HL-60/S4 treated with retinoic acid at 250 ng/mL for 4 days and 3 days (cell line): ENCODE results near the gene RABEP1.

Source experiments
- in situ Hi-C: fragments of 300-500 bp; cut with MboI; formaldehyde crosslinking; loops from 2 replicates; pipeline ENCODE4 v1.7.0; 2022; ENCODE audit warnings: low sequenced_read_pairs

Gene RABEP1

GRCh38 chr17:5264893-5265292 lies 17.2 kb upstream of the RABEP1 start:
- in situ Hi-C loops = no loop called here

- in situ Hi-C loops = no loop called here
Observed at GRCh38 chr17:5269241-5269960, 12.7 kb upstream of the RABEP1 start.

DNA sequence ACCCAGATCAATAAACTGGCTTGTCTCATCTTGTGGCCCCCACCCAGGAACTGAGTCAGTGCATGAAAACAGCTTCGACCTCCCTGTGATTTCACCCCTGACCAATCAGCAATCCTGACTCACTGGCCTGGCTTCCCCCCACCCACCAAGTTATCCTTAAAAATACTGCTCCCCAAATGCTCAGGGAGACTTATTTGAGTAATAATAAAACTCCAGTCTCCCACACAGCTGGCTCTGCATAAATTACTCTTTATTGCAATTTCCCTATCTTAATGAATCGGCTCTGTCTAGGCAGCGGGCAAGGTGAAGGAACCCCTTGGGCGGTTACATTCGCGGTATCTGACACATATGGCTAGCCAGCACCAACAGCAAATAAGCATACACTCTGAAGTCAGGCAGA lies 9.8 kb upstream of the RABEP1 start:
- in situ Hi-C loops = no loop called here

DNA sequence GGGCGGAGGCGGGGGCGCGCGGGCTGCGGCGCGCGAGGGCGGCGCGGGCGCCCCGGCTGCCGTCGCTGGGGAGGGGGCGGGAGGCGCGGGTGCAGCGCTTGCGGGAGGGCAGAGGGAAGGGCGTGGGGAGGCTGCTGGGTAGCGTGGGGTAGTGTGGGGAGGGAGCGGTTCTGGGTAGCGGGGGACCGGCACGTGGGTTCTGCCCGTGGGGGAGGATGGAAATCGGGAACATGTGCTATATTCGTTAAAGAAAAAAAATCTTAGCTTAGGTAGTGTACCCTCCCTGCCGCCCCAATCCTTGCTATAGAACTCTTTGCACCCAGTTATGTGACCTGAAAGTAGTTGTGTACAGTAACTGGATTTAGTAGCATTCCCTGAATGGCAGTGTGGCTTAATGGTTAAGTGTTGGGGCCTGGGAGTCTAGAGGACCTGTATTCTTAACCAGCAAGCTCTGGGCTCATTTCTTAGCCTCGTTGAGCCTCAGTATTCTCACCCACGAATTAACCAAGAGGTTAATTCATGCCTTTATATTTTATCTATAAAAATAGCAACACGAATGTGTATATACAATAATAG lies 646 bp downstream of the RABEP1 start:
- in situ Hi-C loops = no loop called here

- in situ Hi-C loops = no loop called here
Observed at GRCh38 chr17:5283571-5284315, 1.7 kb downstream of the RABEP1 start.

DNA sequence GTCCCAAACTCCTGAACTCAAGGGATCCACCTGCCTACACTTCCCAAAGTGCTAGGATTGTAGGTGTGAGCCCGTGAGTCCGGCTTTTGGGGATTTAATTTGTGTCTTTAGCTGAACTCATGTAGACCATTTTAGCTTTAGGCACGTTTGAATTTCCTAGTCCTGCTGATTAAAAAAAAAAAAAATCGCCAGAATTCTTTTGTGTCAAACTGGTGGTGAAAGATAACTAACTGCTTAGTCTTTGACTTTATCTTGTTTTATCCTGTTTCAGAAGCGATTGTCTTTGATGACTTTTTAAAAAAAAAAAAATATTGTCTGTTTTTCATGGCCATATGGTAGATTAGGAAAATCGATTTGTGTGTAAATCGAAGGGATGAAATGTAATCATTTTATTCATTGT lies 2.6 kb downstream of the RABEP1 start:
- in situ Hi-C loops = no loop called here

- in situ Hi-C loops = no loop called here
Observed at GRCh38 chr17:5286846-5287245, 4.8 kb downstream of the RABEP1 start.

DNA sequence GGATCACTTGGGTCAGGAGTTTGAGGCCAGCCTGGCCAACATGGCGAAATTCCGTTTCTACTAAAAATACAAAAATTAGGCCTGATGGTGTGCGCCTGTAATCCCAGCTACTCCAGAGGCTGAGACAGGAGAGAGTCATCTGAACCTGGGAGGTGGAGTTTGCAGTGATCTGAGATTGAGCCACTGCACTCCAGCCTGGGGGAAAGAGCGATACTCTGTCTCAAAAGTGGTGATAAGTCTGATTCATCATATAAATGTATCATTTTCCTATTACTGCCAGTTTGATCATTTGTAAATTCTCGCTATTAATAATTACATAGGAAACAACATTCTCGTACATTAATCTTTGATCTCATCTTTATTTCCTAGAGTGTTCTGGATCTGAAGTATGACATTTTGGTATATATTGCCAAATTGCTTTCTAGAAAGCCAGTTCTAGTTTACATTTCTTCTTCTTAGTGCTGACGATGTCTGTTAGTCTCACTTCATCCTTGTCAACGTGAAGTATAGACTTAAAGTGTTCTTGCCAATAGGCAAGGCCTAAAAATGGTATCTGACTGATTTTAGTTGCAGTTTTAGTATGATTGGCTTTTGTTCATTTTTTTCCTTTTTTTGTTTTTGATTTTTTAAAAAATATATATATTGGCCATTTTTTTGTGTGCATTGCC lies 9.7 kb downstream of the RABEP1 start:
- in situ Hi-C loops = no loop called here

- in situ Hi-C loops = no loop called here
Observed at GRCh38 chr17:5297245-5297644, 15.2 kb downstream of the RABEP1 start.

DNA sequence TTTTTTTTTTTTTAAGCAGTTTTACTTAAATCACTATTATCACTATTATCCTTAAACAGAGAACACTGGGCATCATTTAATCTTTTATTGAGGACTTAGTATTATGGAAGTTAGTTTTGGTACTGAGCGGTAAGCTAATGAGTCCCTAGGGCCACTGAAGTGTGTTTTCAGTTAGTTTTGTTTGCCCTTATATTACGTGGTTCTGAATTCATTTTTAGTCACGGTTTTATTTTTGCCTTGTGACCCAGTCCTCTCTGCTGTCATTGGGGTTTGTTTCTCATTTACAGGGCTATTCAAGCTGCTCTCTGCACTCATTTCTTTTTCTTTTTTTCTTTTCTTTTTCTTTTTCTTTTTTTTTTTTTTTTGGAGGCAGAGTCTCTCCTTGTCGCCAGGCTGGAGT lies 17.3 kb downstream of the RABEP1 start:
- in situ Hi-C loops = no loop called here

- in situ Hi-C loops = no loop called here
Observed at GRCh38 chr17:5304636-5305035, 22.6 kb downstream of the RABEP1 start.

DNA sequence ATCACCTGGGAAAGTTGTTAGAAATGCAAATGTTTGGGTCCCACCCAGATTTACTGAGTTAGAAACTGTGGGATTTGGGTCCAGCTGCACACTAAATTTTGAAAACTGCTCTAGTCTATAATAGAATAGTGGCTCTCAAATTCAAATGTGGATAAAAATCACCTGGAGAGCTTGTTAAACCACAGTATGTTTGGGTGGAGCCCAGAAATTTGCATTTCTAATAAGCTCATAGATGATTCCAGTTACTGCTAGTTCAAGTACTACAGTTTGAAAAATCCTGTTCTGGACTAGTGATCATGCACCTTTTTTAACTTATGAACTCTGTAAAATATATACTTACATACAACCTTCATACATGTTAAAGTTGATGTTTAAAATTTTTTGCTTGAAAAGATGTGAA lies 27.8 kb downstream of the RABEP1 start:
- in situ Hi-C loops = no loop called here

GRCh38 chr17:5325851-5326250 lies 43.8 kb downstream of the RABEP1 start:
- in situ Hi-C loops = no loop called here

DNA sequence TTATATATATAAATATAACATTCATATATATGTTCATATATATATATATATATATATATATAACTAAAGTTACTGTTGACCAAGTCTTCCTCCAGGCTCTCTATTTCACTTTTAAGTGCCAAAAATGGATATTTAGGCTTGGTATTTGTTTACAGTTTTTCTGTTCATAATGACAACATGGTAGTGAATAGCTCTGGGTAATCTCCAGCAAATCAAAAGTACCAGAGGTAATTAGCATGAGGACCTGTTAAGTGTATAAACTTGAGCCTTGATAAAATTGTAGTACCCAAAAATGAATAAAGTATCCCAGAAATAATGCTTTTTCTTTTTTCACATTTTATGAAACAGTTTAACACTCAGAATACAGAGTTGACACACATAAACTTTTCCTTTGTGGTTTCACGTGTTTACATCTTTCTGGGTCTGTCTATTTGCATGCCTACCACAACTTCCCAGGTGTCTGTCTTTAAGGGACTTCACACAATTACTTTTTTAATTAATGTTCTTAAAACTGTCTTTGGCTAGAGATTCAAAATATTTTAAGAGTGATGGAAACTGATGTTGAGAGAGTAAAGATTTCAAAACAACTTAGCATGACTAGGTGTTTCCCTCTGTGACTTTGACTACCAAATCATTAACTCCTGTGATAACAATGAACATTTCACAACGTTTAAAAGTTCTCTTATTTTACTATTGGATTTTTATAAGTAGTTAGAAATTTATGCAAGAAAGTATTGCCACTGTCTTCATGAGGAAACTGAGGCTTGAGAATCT lies 47.9 kb downstream of the RABEP1 start:
- in situ Hi-C loops = no loop called here

DNA sequence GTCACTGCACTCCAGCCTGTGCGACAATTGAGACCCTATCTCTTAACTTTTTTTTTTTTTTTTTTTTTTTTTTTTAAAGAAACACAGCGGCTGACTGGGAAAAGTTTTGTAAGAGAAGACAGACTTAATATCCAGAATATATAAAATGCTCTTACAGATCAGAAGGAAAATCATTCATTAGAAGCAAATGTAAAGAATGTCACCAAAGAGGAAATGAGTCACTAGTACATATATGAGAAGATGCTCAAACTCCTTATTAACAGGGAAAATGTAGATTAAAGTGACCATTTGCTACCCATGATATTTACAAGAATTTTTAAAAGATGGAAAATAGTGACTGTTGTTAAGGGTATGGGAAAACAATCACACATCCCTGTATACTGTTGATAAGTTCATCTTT lies 48.9 kb downstream of the RABEP1 start:
- in situ Hi-C loops = no loop called here

- in situ Hi-C loops = no loop called here
Observed at GRCh38 chr17:5331506-5331905, 49.4 kb downstream of the RABEP1 start.

DNA sequence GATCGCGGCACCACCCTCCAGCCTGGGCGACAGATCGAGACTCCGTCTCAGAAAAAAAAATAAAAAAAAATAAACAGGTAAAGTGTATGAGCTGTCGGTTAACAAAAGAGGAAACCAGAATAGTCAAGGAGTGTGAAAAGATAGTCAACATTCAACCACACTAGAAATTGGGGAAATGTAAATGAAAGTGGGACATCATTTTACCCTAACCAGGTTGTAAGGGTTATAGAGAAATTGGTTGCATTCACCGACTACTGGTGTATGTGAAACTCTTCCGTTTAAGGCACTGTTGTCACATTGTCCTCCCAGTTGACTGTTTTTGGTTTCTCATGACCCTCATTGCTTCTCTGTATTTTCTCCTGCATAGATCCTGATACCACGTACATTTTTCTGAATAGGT lies 62.8 kb downstream of the RABEP1 start:
- in situ Hi-C loops = no loop called here

DNA sequence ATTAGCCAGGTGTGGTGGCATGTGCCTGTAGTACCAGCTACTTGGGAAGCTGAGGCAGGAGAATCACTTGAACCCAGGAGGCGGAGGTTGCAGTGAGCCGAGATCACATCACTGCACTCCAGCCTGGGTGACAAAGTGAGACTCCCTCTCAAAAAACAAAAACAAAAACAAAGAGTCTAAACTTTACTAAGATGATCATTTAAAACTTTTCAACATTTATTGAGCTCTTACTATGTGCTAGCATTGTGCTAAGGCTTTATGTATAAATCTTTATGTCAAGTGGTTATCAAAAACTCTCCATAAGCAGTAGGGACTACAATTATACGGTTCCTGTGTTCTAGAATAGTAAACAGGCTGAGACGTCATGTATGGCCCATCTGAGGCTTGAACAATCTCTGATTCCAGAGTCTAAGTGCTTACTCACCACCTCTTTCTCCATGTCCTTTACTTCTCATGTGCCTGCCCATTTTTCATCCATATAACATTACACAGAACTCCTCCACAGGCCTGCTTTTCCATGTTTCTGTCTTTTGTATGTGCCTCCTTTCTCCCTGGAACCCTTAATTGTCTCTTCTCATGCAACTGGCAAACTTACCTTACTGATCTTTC lies 70.7 kb downstream of the RABEP1 start:
- in situ Hi-C loops = no loop called here

DNA sequence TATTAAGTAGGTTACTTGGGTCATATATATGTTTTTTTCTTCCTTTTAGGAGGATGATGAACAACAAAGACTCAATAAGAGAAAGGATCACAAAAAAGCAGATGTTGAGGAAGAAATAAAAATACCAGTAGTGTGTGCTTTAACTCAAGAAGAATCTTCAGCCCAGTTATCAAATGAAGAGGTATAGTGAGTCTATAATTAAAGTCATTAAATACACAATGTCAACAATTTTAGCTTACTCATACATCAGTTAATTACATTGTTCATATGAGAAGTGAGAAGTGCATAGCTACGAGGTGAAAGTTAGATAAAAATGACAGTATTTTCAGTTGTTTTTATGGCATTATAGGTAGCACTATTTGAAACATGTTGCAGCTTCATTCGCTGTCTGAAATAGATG lies 72.2 kb downstream of the RABEP1 start:
- in situ Hi-C loops = no loop called here

GRCh38 chr17:5354886-5355415 lies 72.9 kb downstream of the RABEP1 start:
- in situ Hi-C loops = no loop called here
